Choroid plexus epithelial cell (primary cell): ENCODE data around the gene EMILIN3.
"Not testable (repeated sequence)": the region's sequence is repeated elsewhere in the genome, so short reads cannot be mapped to it uniquely, and the experiment has no call there.

Experiments used
- DNase-seq: peaks from one replicate; pipeline ENCODE4 v3.0.0-alpha.2; 2010; ENCODE audit warnings: low read depth
- H3K4me3 ChIP-seq: 2 replicates; pipeline ENCODE4 v1.5.1; 2011; ENCODE audit warnings: low read depth, mild to moderate bottlenecking, control low read depth, low read length, moderate library complexity
- TF ChIP-seq, protein P1 (sequence below): conservative IDR thresholded peaks from 2 replicates; pipeline ENCODE4 v1.5.1; 2011; ENCODE audit warnings: low read depth, mild to moderate bottlenecking, control low read depth, inconsistent platforms, low read length, moderate library complexity

Gene EMILIN3

GRCh38 chr20:41317546-41318270, 48.9 kb downstream of the EMILIN3 start, which contains the start of gene ZHX3:
ZHX3 (minus strand) TSS chr20:41317731; CDS start chr20:41204916, 112,815 bp downstream.
- TF ChIP-seq, protein P1, sequence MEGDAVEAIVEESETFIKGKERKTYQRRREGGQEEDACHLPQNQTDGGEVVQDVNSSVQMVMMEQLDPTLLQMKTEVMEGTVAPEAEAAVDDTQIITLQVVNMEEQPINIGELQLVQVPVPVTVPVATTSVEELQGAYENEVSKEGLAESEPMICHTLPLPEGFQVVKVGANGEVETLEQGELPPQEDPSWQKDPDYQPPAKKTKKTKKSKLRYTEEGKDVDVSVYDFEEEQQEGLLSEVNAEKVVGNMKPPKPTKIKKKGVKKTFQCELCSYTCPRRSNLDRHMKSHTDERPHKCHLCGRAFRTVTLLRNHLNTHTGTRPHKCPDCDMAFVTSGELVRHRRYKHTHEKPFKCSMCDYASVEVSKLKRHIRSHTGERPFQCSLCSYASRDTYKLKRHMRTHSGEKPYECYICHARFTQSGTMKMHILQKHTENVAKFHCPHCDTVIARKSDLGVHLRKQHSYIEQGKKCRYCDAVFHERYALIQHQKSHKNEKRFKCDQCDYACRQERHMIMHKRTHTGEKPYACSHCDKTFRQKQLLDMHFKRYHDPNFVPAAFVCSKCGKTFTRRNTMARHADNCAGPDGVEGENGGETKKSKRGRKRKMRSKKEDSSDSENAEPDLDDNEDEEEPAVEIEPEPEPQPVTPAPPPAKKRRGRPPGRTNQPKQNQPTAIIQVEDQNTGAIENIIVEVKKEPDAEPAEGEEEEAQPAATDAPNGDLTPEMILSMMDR, result no peak
- H3K4me3 ChIP-seq, result peak within 1 kb of the TSS; percentile 64
- peak; percentile 98 for DNase-seq

GRCh38 chr20:41316602-41317545, 49.7 kb downstream of the EMILIN3 start:
- TF ChIP-seq, protein P1, result no peak
- H3K4me3 ChIP-seq, result peak overlapping the region; percentile 64
- DNase-seq, result peak; percentile 85

- no peak for DNase-seq
- H3K4me3 ChIP-seq, result peak overlapping the region; percentile 64
- TF ChIP-seq, protein P1, result no peak
These were observed 50.6 kb downstream of the EMILIN3 start for GRCh38 chr20:41316051-41316450.

DNA sequence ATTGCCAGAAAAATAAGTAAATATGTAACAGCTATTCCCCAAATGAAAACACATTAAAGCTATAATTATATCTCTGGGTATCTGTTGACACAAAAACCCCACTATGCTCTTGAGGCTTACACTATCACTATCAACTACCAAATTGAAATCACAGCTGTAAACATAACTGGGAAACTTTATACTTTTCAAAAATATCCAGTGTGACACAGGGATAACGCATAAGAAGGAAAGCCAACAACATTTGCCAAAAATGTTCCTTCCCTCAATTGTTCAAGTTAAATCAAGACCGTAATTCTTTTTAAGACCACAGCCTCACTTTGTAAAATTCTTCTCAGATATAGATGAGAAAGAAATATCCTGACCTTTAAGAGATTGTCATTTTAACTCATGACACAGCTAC, 52.2 kb downstream of the EMILIN3 start:
- no peak for DNase-seq
- H3K4me3 ChIP-seq, result no peak overlapping the region
- TF ChIP-seq, protein P1, result no peak

GRCh38 chr20:41312009-41312408, 54.6 kb downstream of the EMILIN3 start:
- not testable (repeated sequence) for H3K4me3 ChIP-seq, DNase-seq
